ENCODE measurements around the gene BDKRB2.
"Not testable (repeated sequence)": the region's sequence is repeated elsewhere in the genome, so short reads cannot be mapped to it uniquely, and the experiment has no call there.

BDKRB2 gene

DNA sequence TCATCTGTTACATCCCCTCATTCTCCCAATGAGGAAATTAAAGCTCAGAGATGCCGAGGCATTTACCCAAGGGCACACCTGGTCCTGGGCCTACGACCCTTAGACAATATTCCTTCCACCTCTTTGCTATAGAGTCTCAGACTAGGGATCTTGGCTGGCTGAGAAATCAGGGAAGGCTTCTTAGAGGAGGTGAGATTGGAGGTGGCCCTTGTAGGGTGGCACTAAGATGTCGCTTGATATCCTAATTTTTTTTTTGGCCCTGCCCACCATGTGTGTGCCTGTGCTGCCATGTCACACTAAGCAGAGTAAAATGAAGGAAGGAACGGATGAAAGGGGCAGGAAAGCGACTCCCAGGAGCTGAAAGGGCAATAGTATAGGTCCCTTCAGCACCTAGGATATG, 20.6 kb downstream of the BDKRB2 start:
- no peak for DNase-seq (ENCODE audit: low spot score)

DNA sequence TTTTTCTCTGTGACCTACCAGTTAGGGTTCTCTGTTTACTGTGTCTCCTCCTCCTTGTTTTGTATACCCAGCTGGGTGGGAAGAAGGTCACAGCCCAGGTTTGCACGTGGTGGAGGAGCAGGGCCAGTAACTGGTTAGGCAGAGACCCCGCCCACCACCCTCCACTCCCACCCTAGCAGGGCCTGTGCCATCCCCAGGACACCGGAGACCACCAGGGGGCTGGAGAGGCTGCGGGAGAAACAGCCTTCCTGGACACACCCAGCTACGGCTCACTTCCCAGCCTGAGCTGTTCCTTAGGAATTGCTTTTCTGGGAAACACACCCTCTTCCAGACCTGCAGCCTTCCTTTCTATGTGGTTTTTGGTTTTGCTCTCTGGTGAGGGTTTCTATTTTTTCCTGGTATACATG, 21.1 kb downstream of the BDKRB2 start:
- DNase-seq (ENCODE audit: low spot score): no peak

GRCh38 chr14:96227428-96227827, 22.8 kb downstream of the BDKRB2 start:
- DNase-seq (ENCODE audit: low spot score): no peak

- no peak for DNase-seq (ENCODE audit: low spot score)
Measured at GRCh38 chr14:96229315-96229714, 24.7 kb downstream of the BDKRB2 start.

DNA sequence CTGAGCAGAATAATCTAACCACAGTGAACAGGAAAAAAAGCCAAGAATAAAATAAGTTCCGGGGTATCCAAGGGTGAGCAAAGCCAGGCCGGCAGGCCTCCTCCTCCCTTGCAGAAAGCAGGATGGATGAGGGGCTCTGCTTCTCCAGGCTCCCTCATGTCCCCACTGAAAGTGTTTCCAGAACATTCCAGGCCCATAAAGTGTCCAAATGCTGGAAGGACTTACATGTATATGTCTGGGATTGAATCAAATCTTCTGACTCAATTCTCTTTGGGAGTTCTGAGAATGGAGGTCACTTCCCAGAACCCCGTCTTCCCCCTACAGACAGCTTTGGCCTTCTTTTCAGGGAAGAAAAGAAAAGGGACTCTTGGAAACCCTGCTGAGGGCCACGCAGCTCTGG, 26.4 kb downstream of the BDKRB2 start:
- no peak for DNase-seq (ENCODE audit: low spot score)

DNA sequence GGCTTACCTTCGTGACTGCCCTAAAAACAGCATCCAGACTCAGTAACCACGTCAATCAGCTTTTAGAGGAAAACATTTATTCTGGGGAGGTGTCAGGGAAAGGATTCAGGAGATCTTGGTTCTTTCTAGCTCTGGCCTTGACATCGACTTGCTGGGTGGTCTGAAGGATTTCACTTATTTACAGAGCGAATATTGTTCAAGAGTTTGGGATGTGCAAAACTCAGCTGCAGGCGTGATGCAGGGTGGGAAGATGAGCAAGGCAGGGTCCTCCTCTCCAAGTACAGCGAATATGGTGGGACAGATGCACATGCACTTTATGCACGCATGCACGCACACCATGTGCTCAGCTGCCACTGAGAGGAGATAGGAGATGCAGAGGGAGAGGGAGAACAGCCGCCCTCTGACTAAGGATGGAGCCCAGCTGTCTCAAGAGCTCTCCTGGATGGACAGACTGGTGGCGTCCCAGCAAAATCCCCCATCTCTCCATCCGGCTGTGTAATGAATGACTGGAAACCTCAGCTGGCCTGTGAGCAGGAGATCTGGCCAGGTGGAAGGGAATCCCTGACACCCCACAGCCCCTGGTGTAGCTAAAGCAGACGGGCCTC, 27.0 kb downstream of the BDKRB2 start:
- no peak for DNase-seq (ENCODE audit: low spot score)

DNA sequence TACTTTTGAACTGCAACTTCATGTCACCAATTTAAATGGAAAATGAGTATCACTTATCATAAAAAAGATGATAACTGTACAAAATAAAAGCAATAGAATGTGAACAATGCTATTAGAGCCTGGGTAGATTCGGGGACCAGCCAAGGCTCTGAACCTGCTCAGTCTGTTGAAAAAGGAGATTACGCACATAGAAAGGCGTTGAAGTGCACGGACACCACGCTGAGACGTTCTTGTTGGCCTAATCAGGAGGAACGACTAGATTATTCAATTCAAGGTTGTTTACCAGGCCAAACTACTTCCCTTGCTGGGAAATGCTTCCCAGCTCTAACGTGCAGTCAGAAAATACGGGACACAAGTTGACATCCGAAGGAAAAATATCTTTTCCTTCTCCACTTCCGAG, 27.9 kb downstream of the BDKRB2 start:
- DNase-seq (ENCODE audit: low spot score): no peak

- DNase-seq (ENCODE audit: low spot score): no peak
Measured at GRCh38 chr14:96233661-96234060, 29.0 kb downstream of the BDKRB2 start.

GRCh38 chr14:96235426-96235825, 30.8 kb downstream of the BDKRB2 start:
- DNase-seq (ENCODE audit: low spot score): no peak

DNA sequence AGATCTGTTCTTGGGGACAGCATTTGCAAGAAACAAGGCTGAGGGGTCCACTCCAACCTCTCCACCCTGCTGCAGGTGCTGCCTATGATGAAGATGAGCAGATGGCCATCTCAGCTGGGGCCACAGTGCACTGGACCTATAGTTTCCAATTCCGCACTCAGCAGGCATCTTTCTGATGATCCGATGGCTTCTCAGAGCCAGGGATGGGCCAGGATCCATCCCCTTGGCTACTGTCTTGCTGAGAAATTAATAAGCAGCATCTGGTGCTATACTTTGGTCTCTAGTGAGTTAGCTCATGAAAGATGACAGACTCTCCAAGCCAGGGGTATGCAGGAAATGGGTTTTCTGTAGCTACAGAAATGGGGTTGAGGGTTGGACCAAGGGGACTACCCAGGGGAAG, 33.0 kb downstream of the BDKRB2 start:
- DNase-seq (ENCODE audit: low spot score): no peak

DNA sequence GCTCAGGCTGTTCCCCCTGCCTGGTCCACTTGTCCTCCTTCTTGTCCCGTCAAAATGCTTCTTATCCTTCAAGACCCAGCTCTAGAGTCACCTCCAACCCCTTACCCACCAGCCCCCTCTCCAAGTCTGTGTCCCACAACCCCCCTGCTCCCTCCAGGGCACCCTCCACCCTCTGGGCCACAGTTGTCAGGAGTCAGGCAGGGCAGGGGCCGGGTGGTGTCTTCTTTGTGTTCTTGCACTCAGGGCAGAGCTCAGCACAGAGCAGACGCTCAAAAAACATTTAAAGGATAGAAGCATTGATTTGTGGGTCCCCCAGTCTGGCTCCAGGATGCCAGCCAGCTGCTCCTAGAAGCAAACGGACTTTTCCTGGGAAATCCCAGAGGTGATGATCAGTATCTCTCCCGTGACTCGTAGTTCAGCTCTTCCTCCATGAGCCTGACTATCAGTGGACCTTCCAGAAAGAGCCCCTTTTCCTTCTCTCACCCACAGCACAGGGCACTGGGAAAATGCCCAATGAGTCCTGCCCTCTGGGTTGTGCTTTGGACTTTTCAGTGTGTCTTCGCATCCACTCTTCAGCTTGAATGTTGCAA, 34.1 kb downstream of the BDKRB2 start:
- no peak for DNase-seq (ENCODE audit: low spot score)

DNA sequence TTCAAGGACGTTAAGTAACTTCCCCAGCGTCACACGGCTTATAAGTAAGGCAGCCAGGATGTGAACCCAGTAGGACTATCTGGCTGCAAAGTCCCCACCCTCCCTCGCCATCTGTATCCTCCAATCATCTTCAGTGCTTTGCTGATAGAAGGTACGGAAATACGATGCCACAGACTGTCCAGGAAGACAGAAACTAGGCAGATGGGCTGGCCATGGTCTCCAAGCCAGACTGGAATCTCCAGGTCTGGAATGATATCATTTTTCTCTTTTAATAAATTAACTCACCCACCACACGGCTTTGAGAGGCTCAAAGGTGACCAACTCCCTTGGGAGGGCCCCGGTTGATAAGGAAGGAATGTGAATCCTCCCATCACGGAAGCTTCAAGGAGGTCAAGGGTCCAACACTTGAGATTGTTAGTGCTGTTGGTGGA, 35.1 kb downstream of the BDKRB2 start:
- DNase-seq (ENCODE audit: low spot score): no peak

GRCh38 chr14:96240641-96241040, 36.0 kb downstream of the BDKRB2 start:
- DNase-seq (ENCODE audit: low spot score): no peak

- no peak for DNase-seq (ENCODE audit: low spot score)
Measured at GRCh38 chr14:96242126-96242525, 37.5 kb downstream of the BDKRB2 start.

DNA sequence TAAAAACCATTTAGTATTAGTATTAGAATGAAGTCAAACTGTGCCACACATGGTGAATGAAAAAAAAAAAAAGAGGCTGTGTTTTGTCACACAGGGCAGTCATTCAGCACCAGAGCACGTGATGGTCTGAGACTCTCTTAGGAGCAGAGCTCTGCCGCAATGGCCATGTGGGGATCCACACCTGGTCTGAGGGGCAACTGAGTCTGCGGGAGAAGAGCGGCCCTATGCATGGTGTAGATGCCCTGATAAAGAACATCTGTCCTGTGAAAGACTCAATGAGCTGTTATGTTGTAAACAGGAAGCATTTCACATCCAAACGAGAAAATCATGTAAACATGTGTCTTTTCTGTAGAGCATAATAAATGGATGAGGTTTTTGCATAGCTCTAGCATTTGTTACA, 39.1 kb downstream of the BDKRB2 start:
- peak; percentile 31 for DNase-seq (ENCODE audit: low spot score)

DNA sequence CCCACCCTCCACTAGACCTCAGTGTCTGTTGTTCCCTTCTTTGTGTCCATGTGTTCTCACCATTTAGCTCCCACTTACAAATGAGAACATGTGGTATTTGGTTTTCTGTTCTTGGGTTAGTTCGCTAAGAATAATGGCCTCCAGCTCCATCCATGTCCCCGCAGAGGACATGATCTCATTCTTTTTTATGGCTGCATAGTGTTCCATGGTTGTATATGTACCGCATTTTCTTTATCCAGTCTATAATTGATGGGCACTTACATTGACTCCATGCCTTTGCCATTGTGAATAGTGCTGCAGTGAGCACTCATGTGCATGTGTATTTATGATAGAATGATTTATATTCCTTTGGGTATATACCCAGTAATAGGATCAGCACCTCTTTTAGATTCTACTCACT, 40.4 kb downstream of the BDKRB2 start:
- not testable (repeated sequence) for DNase-seq (ENCODE audit: low spot score)

DNA sequence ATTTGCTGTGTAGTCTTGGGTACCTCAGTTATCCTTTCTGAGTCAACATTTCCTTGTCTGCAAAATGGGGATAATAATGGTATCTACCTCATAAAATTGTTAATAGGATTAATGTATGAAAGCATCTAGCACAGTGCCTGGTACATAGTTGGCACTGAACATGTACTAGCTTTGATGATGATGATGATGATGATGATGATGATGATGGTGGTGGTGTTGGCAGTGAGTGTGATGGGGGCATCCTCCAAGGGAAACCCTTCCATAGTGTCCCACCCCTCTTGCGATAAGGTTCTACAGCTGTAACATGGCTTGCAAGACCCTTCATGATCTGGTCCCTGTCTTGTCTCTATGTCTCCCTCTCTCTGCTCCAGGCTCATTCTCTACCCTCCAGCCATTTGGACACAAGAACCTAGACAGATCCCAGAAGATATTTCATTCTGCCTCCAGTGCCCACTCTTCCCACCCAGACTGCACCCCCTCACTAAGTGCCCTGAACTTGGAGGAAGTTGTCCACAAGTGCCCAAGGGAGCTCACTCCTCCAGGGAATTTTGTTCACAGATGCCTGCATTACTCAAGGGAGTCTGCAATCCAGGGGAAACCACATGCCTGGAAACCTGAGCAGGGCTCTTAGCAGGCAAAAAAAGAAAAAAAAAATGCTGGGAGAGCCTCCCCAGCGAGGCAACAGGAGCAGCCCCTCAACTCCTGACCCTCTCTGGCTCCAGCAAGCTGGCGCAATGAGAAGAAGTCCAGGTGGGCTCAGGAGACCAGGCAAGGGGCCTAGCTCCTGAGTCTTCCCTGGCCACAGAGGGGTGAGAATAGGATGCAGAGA, 41.3 kb downstream of the BDKRB2 start:
- DNase-seq (ENCODE audit: low spot score): no peak

DNA sequence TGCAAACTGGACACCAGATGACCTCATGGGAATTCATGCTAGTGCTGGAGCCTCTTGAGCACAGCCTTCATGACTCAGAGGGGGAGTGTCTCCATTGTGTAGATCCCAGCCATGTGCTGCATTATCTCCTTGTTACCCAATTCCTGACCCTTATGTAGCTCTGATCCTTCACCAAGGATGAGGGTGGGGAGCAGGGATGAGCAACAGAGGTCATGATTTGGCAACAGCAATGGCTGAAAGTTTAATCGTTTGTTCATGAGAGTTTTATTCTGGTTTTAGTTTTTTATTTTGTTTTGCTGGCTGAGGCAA, 41.9 kb downstream of the BDKRB2 start:
- no peak for DNase-seq (ENCODE audit: low spot score)

- no peak for DNase-seq (ENCODE audit: low spot score)
Measured at GRCh38 chr14:96247031-96247430, 42.4 kb downstream of the BDKRB2 start.

GRCh38 chr14:96249029-96249428, 44.4 kb downstream of the BDKRB2 start:
- no peak for DNase-seq (ENCODE audit: low spot score)

- no peak for DNase-seq (ENCODE audit: low spot score)
Measured at GRCh38 chr14:96250485-96250884, 45.8 kb downstream of the BDKRB2 start.

DNA sequence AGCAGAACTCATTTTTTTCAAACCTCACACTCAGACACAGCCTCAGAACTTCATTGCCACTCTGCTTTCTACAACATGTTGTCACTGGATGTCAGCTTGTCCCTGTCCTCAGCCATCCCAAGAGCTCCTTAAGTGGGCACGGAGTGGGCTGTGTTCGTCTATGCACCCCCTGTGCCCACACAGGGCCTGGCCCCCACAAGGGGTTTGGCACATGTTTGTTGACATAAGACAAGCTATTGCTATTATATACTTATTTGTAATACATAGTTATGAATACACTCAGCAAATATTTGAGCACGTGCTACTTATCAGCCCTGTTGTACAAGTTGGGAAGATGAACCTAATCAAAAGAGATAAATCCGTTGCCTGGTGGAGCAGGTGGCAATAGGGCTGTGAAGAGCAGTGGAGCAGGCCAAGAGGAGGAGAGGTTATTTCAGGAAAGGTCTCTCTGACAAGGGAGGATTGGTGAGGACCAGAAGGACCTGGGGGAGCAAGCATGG, 47.1 kb downstream of the BDKRB2 start:
- no peak for DNase-seq (ENCODE audit: low spot score)

DNA sequence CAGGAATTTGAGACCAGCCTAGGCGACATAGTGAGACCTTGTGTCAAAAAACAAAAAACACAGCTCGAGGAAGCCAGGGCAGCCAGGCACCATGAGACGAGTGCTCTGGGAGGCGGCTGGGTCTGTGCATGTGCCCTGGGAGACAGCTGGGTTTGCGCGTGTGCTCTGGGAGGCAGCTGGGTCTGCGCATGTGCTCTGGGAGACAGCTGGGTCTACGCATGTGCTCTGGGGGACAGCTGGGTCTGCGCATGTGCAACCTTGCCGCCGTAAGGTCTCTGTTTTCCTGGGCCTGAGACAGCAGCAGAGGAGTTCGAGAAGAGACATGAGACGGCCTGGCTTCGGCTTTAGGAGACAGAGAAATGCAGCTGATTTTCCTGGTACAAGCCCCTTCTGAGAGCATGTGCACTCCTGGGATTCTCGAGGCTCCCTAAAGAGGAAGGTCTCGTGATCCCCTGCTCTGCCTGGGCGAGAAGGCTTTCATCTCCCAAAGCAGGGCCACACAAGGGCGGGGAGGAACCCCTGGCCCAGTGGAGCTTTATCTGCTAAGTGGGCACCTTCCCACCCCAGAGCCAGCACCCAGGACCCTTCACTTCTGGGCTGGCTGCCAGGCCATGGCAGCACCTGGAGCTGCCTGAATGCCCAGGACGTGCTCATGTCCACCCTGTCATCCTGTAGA, 47.8 kb downstream of the BDKRB2 start:
- no peak for DNase-seq (ENCODE audit: low spot score)

All from Ammon's horn (tissue), 1 donor.